DOHH2 (cell line): Measurements from ENCODE around the gene OR56B1.

Experiments used
- CTCF ChIP-seq: fragments of 200-600 bp; sonication (generic); IDR thresholded peaks from one replicate; pipeline ENCODE4 v1.5.1; 2014; ENCODE audit warnings: antibody characterized with exemption, mild to moderate bottlenecking, low read depth, low read length; ENCODE audit not compliant: poor library complexity, severe bottlenecking
- EZH2phosphoT487 ChIP-seq: fragments of 200-600 bp; sonication (generic); IDR thresholded peaks from 2 replicates; pipeline ENCODE4 v1.6.1; 2017; ENCODE audit warnings: borderline replicate concordance, mild to moderate bottlenecking, antibody characterized with exemption, low read length, moderate library complexity, mixed read lengths

- no peak for TF ChIP-seq EZH2phosphoT487
- no peak for TF ChIP-seq CTCF
These were observed 40.7 kb upstream of the OR56B1 start for GRCh38 chr11:5695580-5695979.
